ENCODE data around the gene KIRREL1. TPM values are rescaled to one million over a fixed set of nuclear protein-coding genes. Genes with fewer than 3 reads are reported as not detected.

KIRREL1 gene
- total RNA-seq, 1 experiment from 2014 or later = 30.5 TPM

- no peak overlapping the region for H3K18ac ChIP-seq (ENCODE audit: insufficient read length, low read depth, low read length)
- TF ChIP-seq CTCF (conservative IDR thresholded peaks at IDR 0.05) = no peak
- no peaks in the 10 kb centered on the region for H3K36me3 Mint-ChIP-seq (ENCODE audit: insufficient read depth in 1 of 3, low read depth in 3 of 3)
- no peak overlapping the region for H3K4me2 ChIP-seq (ENCODE audit: insufficient read depth, insufficient read length, low read length)
- H3K23me2 ChIP-seq (ENCODE audit: insufficient read length, low read depth, low read length, poor library complexity, severe bottlenecking) = no peaks in the 10 kb centered on the region
- DNase-seq = no peak
- no peaks in the 10 kb centered on the region for H3K4me1 ChIP-seq (ENCODE audit: insufficient read depth, low read length)
- no peaks in the 10 kb centered on the region for H3K9me3 Mint-ChIP-seq
- no peak overlapping the region for H3T11ph ChIP-seq (ENCODE audit: low read length)
- H3K79me2 ChIP-seq (ENCODE audit: insufficient read depth, low read length) = no peaks in the 10 kb centered on the region
- no peak overlapping the region for H3K27ac ChIP-seq (ENCODE audit: insufficient read length, low read depth, low read length)
- no peak overlapping the region for H3K56ac ChIP-seq (ENCODE audit: insufficient read length, low read depth, low read length)
- H3K27ac Mint-ChIP-seq = peak overlapping the region in 1 of 3 experiments; percentile 19; a peak in 2 of 7 replicates
- no peak overlapping the region for H4K8ac ChIP-seq (replicated peaks; ENCODE audit: insufficient read length, low read depth, low read length)
- H2BK20ac ChIP-seq (ENCODE audit: low read depth, low read length, poor library complexity, severe bottlenecking) = no peak overlapping the region
- H3K4me1 Mint-ChIP-seq = peaks cover 14 to 20% of the 10 kb centered on the region in 2 experiments
- no peak overlapping the region for H3K4ac ChIP-seq (ENCODE audit: low read depth, low read length)
- no peak overlapping the region for H3K14ac ChIP-seq (ENCODE audit: insufficient read depth, low read length)
- H3K79me1 ChIP-seq (ENCODE audit: insufficient read depth, low read depth, low read length, poor library complexity, severe bottlenecking) = no peaks in the 10 kb centered on the region
- WGBS (ENCODE audit: extremely low coverage, insufficient read length, low lambda C conversion rate) = no CpG with 5 or more reads among the region's 11 CpGs
- H3K4me3 Mint-ChIP-seq = no peak overlapping the region
- H3K9me3 ChIP-seq (ENCODE audit: control insufficient read depth, low read depth, low read length) = no peaks in the 10 kb centered on the region
- H2BK12ac ChIP-seq (ENCODE audit: insufficient read length, low read depth, low read length) = no peak overlapping the region
- H2AFZ ChIP-seq (ENCODE audit: low read length) = no peak overlapping the region
- H2BK120ac ChIP-seq (ENCODE audit: low read depth, low read length, poor library complexity, severe bottlenecking) = no peak overlapping the region
- H4K91ac ChIP-seq (ENCODE audit: insufficient read length, low read depth, low read length) = no peak overlapping the region
- H3K23ac ChIP-seq (ENCODE audit: insufficient read length, low read depth, low read length) = no peak overlapping the region
- peaks cover 27% of the 10 kb centered on the region for H3K27me3 Mint-ChIP-seq (ENCODE audit: low read depth)
- H3K9ac ChIP-seq (ENCODE audit: extremely low read depth, insufficient read length, low read length) = no peak overlapping the region
- no peaks in the 10 kb centered on the region for H4K20me1 ChIP-seq (ENCODE audit: control insufficient read depth, insufficient read depth, insufficient read length)
- no peak overlapping the region for H4K5ac ChIP-seq (ENCODE audit: insufficient read length, low read depth, low read length)
- H2AK5ac ChIP-seq (ENCODE audit: insufficient read length, low read length) = no peak overlapping the region
- H2BK15ac ChIP-seq (ENCODE audit: low read depth, low read length) = no peak overlapping the region
- no peak overlapping the region for H2BK5ac ChIP-seq (ENCODE audit: insufficient read length, low read length)
- no peaks in the 10 kb centered on the region for H3K27me3 ChIP-seq (ENCODE audit: insufficient read depth, low read length)
Measured at GRCh38 chr1:157961805-157962762, 31.4 kb upstream of the KIRREL1 start.

Data from H9 (cell line).